Thoracic aorta (tissue), 2 donors: ENCODE measurements around the gene C4orf50. TPM values are rescaled to one million over a fixed set of nuclear protein-coding genes. Genes with fewer than 3 reads are reported as not detected.

Source experiments
- ATAC-seq: fragments of 150-250 bp; one replicate; pipeline ENCODE4 v1.8.0; 2017; ENCODE audit warnings: low read depth; ENCODE audit not compliant: insufficient number of reproducible peaks, low FRiP score
- DNase-seq: peaks from one replicate; pipeline ENCODE4 v3.0.0-alpha.2; 2020; ENCODE audit warnings: low spot score
- H3K27ac ChIP-seq, 2 donors: fragments of 200-600 bp; sonication (generic); 1 replicate in 1 of 2; 2 replicates in 1 of 2; pipeline ENCODE4 v1.5.1; 2016; ENCODE audit warnings: mild to moderate bottlenecking in 2 of 2, moderate library complexity in 2 of 2
- H3K27me3 ChIP-seq: fragments of 200-600 bp; sonication (generic); replicated peaks from 2 replicates; pipeline ENCODE4 v1.6.0; 2016; ENCODE audit warnings: mild to moderate bottlenecking; ENCODE audit not compliant: insufficient read depth
- H3K36me3 ChIP-seq: fragments of 200-600 bp; sonication (generic); one replicate; pipeline ENCODE4 v1.5.1; 2016
- H3K4me1 ChIP-seq, 2 donors: fragments of 200-600 bp; sonication (generic); 1 replicate in 1 of 2; 2 replicates in 1 of 2; pipeline versions ENCODE4 v1.5.1 to v1.6.0; 2016; ENCODE audit warnings: low read depth in 2 of 2, mild to moderate bottlenecking in 1 of 2; ENCODE audit not compliant: control insufficient read depth in 1 of 2
- H3K4me3 ChIP-seq: fragments of 200-600 bp; sonication (generic); 2 replicates; pipeline ENCODE4 v1.5.1; 2016; ENCODE audit warnings: mild to moderate bottlenecking
- H3K9me3 ChIP-seq: fragments of 200-600 bp; sonication (generic); 2 replicates; pipeline ENCODE4 v1.5.1; 2016
- CTCF ChIP-seq: fragments of 200-600 bp; sonication (generic); IDR thresholded peaks from one replicate; pipeline ENCODE4 v1.5.1; 2019; ENCODE audit warnings: antibody characterized with exemption
- total RNA-seq, 2 donors: library from RNA; depleted of rRNA; stranded (reverse); fragments of >200 nt; gene quantifications; one replicate each; pipeline versions ENCODE4 v1.1.0 to v1.2.3, GENCODE V29; 2016

The C4orf50 gene
- total RNA-seq, 2 donors from 2014 or later = 0.14 TPM; not detected in 1

GRCh38 chr4:5893591-5893990 lies 124.6 kb downstream of the C4orf50 start:
- no peaks in the 10 kb centered on the region for H3K9me3 ChIP-seq
- peaks cover 22% of the 10 kb centered on the region for H3K27me3 ChIP-seq
- TF ChIP-seq CTCF = no peak
- DNase-seq = no peak
- H3K27ac ChIP-seq = no peak overlapping the region
- peaks cover 2 to 6% of the 10 kb centered on the region in 2 donors for H3K4me1 ChIP-seq
- ATAC-seq = no peak
- H3K4me3 ChIP-seq = no peak overlapping the region
- no peaks in the 10 kb centered on the region for H3K36me3 ChIP-seq

GRCh38 chr4:5893004-5893580 lies 125.1 kb downstream of the C4orf50 start, which contains the start of gene CRMP1:
Gene CRMP1, minus strand, starts transcription at chr4:5893086. Its CDS starts 117 bp downstream, at chr4:5892969.
- Histone ChIP-seq H3K36me3 (no peaks in the 10 kb centered on the region), H3K9me3 (no peaks in the 10 kb centered on the region), H3K27me3 (peaks cover 22% of the 10 kb centered on the region), H3K4me1 (peaks cover 4 to 8% of the 10 kb centered on the region in 2 donors), H3K27ac (no peak within 1 kb of the TSS), H3K4me3 (no peak within 1 kb of the TSS)
- DNase-seq (no peak), ATAC-seq (no peak)
- no peak for TF ChIP-seq CTCF

GRCh38 chr4:5892323-5893003 lies 125.8 kb downstream of the C4orf50 start:
- peaks cover 22% of the 10 kb centered on the region for H3K27me3 ChIP-seq
- no peak overlapping the region for H3K27ac ChIP-seq
- no peaks in the 10 kb centered on the region for H3K36me3 ChIP-seq
- DNase-seq (no peak), ATAC-seq (no peak)
- no peak for TF ChIP-seq CTCF
- peaks cover 11 to 14% of the 10 kb centered on the region in 2 donors for H3K4me1 ChIP-seq
- H3K4me3 ChIP-seq = no peak overlapping the region
- no peaks in the 10 kb centered on the region for H3K9me3 ChIP-seq

- H3K27me3 ChIP-seq = peaks cover 22% of the 10 kb centered on the region
Observed at GRCh38 chr4:5891563-5892322, 126.5 kb downstream of the C4orf50 start.

More at GRCh38 chr4:5891563-5892322, 126.5 kb downstream of the C4orf50 start:
- H3K27ac ChIP-seq = no peak overlapping the region
- no peak for TF ChIP-seq CTCF
- no peaks in the 10 kb centered on the region for H3K9me3 ChIP-seq
- H3K36me3 ChIP-seq = no peaks in the 10 kb centered on the region
- DNase-seq = no peak
- no peak for ATAC-seq
- no peak overlapping the region for H3K4me3 ChIP-seq
- peaks cover 11 to 18% of the 10 kb centered on the region in 2 donors for H3K4me1 ChIP-seq
